Measurements from ENCODE around the gene NLGN4X. TPM values are rescaled to one million over a fixed set of nuclear protein-coding genes. Genes with fewer than 3 reads are reported as not detected.

NLGN4X gene
- polyA plus RNA-seq, 3 donors = 0.35 to 2.2 (median 1.0) TPM

- H3K27ac ChIP-seq (ENCODE audit: low read depth, low read length) = no peak overlapping the region
Observed at GRCh38 chrX:6170424-6170823, 58.2 kb downstream of the NLGN4X start.

GRCh38 chrX:6169407-6169806, 59.3 kb downstream of the NLGN4X start:
- 69 to 74% (median 74%) methylated on average over 8 of the region's 8 CpGs for WGBS, 3 donors

GRCh38 chrX:6163721-6164120, 64.9 kb downstream of the NLGN4X start:
- 57 to 80% (median 74%) methylated on average over 1 of the region's 1 CpG for WGBS, 3 donors
- H3K27ac ChIP-seq (ENCODE audit: low read depth, low read length) = no peak overlapping the region

More at GRCh38 chrX:6169407-6169806, 59.3 kb downstream of the NLGN4X start:
- no peak overlapping the region for H3K27ac ChIP-seq (ENCODE audit: low read depth, low read length)

GRCh38 chrX:6159468-6159867, 69.2 kb downstream of the NLGN4X start:
- H3K27ac ChIP-seq (ENCODE audit: low read depth, low read length) = no peak overlapping the region
- 65 to 80% (median 73%) methylated on average over 5 of the region's 5 CpGs for WGBS, 3 donors

- 65 to 78% (median 77%) methylated on average over 5 of the region's 5 CpGs for WGBS, 3 donors
- H3K27ac ChIP-seq (ENCODE audit: low read depth, low read length) = no peak overlapping the region
Observed at GRCh38 chrX:6151971-6152370, 76.7 kb downstream of the NLGN4X start.

- no peak overlapping the region for H3K27ac ChIP-seq (ENCODE audit: low read depth, low read length)
- 76 to 83% (median 79%) methylated on average over 6 of the region's 6 CpGs for WGBS, 3 donors
Observed at GRCh38 chrX:6149060-6149872, 79.4 kb downstream of the NLGN4X start.

- 77 to 87% (median 83%) methylated on average over 2 of the region's 2 CpGs for WGBS, 3 donors
- no peak overlapping the region for H3K27ac ChIP-seq (ENCODE audit: low read depth, low read length)
Observed at GRCh38 chrX:6134255-6134654, 94.4 kb downstream of the NLGN4X start.

- WGBS, 3 donors = 91 to 96% (median 92%) methylated on average over 5 of the region's 5 CpGs
- no peak overlapping the region for H3K27ac ChIP-seq (ENCODE audit: low read depth, low read length)
Observed at GRCh38 chrX:6132970-6133369, 95.7 kb downstream of the NLGN4X start.

- no peak overlapping the region for H3K27ac ChIP-seq (ENCODE audit: low read depth, low read length)
Observed at GRCh38 chrX:6131287-6131686, 97.4 kb downstream of the NLGN4X start.

GRCh38 chrX:6129195-6129594, 99.5 kb downstream of the NLGN4X start:
- no peak overlapping the region for H3K27ac ChIP-seq (ENCODE audit: low read depth, low read length)

- no peak overlapping the region for H3K27ac ChIP-seq (ENCODE audit: low read depth, low read length)
- WGBS, 3 donors = 53 to 65% (median 61%) methylated on average over 2 of the region's 2 CpGs
Observed at GRCh38 chrX:6120329-6120728, 108.3 kb downstream of the NLGN4X start.

- WGBS, 3 donors = 46 to 60% (median 46%) methylated on average over 5 of the region's 5 CpGs
- no peak overlapping the region for H3K27ac ChIP-seq (ENCODE audit: low read depth, low read length)
Observed at GRCh38 chrX:6095469-6095868, 133.2 kb downstream of the NLGN4X start.

- WGBS, 3 donors = 86 to 90% (median 88%) methylated on average over 2 to 3 of the region's 3 CpGs
- no peak overlapping the region for H3K27ac ChIP-seq (ENCODE audit: low read depth, low read length)
Observed at GRCh38 chrX:6074532-6074931, 154.1 kb downstream of the NLGN4X start.

- WGBS, 3 donors = 64 to 68% (median 68%) methylated on average over 5 of the region's 5 CpGs
- H3K27ac ChIP-seq (ENCODE audit: low read depth, low read length) = no peak overlapping the region
Observed at GRCh38 chrX:6071731-6072130, 156.9 kb downstream of the NLGN4X start.

- H3K27ac ChIP-seq (ENCODE audit: low read depth, low read length) = no peak overlapping the region
- WGBS, 3 donors = 63 to 89% (median 71%) methylated on average over 1 of the region's 1 CpG
Observed at GRCh38 chrX:6067600-6067999, 161.1 kb downstream of the NLGN4X start.

- H3K27ac ChIP-seq (ENCODE audit: low read depth, low read length) = no peak overlapping the region
- WGBS, 3 donors = 46 to 61% (median 60%) methylated on average over 6 of the region's 6 CpGs
Observed at GRCh38 chrX:6053141-6053540, 175.5 kb downstream of the NLGN4X start.

GRCh38 chrX:6052111-6052745, 176.4 kb downstream of the NLGN4X start:
- WGBS, 3 donors = 69 to 80% (median 75%) methylated on average over 8 of the region's 8 CpGs
- no peak overlapping the region for H3K27ac ChIP-seq (ENCODE audit: low read depth, low read length)

GRCh38 chrX:6049132-6049531, 179.5 kb downstream of the NLGN4X start:
- 57 to 86% (median 79%) methylated on average over 1 of the region's 1 CpG for WGBS, 3 donors
- no peak overlapping the region for H3K27ac ChIP-seq (ENCODE audit: low read depth, low read length)

GRCh38 chrX:6041630-6042029, 187.0 kb downstream of the NLGN4X start:
- H3K27ac ChIP-seq (ENCODE audit: low read depth, low read length) = no peak overlapping the region
- 70 to 80% (median 73%) methylated on average over 2 of the region's 2 CpGs for WGBS, 3 donors

- H3K27ac ChIP-seq (ENCODE audit: low read depth, low read length) = no peak overlapping the region
- 86 to 93% (median 91%) methylated on average over 11 of the region's 11 CpGs for WGBS, 3 donors
Observed at GRCh38 chrX:6029014-6029413, 199.7 kb downstream of the NLGN4X start.
